Neural progenitor cell (in vitro differentiated cells): ENCODE data around the gene BAHD1. TPM values are rescaled to one million over a fixed set of nuclear protein-coding genes. Genes with fewer than 3 reads are reported as not detected.

Experiments
- DNase-seq: peaks from one replicate; pipeline ENCODE4 v3.0.0-alpha.2; 2016; ENCODE audit warnings: low spot score
- H2AFZ ChIP-seq: fragments of 200-600 bp; sonication (generic); replicated peaks from 2 replicates; pipeline ENCODE4 v1.6.1; 2016; ENCODE audit warnings: antibody characterized with exemption
- H3F3A ChIP-seq: fragments of 200-600 bp; sonication (generic); 2 replicates; pipeline ENCODE4 v1.6.1; 2016; ENCODE audit warnings: antibody characterized with exemption, low read depth
- H3K27ac ChIP-seq: fragments of 200-600 bp; sonication (generic); 2 replicates; pipeline ENCODE4 v1.5.1; 2016; ENCODE audit warnings: mild to moderate bottlenecking
- H3K27me3 ChIP-seq: fragments of 200-600 bp; sonication (generic); 2 replicates; pipeline ENCODE4 v1.6.1; 2016; ENCODE audit warnings: mild to moderate bottlenecking, moderate library complexity
- H3K36me3 ChIP-seq: fragments of 200-600 bp; sonication (generic); 2 replicates; pipeline ENCODE4 v1.5.1; 2016
- H3K4me1 ChIP-seq: fragments of 200-600 bp; sonication (generic); 2 replicates; pipeline ENCODE4 v1.6.1; 2016; ENCODE audit warnings: mixed run types
- H3K4me2 ChIP-seq: fragments of 200-600 bp; sonication (generic); 2 replicates; pipeline ENCODE4 v1.6.1; 2016
- H3K4me3 ChIP-seq: fragments of 200-600 bp; sonication (generic); 2 replicates; pipeline ENCODE4 v1.5.1; 2016
- H3K79me2 ChIP-seq: fragments of 200-600 bp; sonication (generic); 2 replicates; pipeline ENCODE4 v1.6.1; 2016; ENCODE audit warnings: low read depth
- H3K9ac ChIP-seq: fragments of 200-600 bp; sonication (generic); 2 replicates; pipeline ENCODE4 v1.6.1; 2016
- H3K9me3 ChIP-seq: fragments of 200-600 bp; sonication (generic); 2 replicates; pipeline ENCODE4 v1.5.1; 2016; ENCODE audit warnings: low read depth
- H4K20me1 ChIP-seq: fragments of 200-600 bp; sonication (generic); 2 replicates; pipeline ENCODE4 v1.6.1; 2016; ENCODE audit warnings: low read depth
- H3K27ac Mint-ChIP-seq: 3 replicates; pipeline ENCODE4 v1.8.0; 2021; ENCODE audit warnings: mixed read lengths
- H3K27me3 Mint-ChIP-seq: 2 replicates; pipeline ENCODE4 v1.8.0; 2022; ENCODE audit warnings: low read depth, mild to moderate bottlenecking, inconsistent platforms, moderate library complexity, mixed read lengths; ENCODE audit not compliant: insufficient read depth
- H3K36me3 Mint-ChIP-seq: 3 replicates; pipeline ENCODE4 v1.8.0; 2021; ENCODE audit warnings: mixed read lengths
- H3K4me1 Mint-ChIP-seq: 3 replicates; pipeline ENCODE4 v1.8.0; 2021; ENCODE audit warnings: mixed read lengths
- H3K4me3 Mint-ChIP-seq: 3 replicates; pipeline ENCODE4 v1.8.0; 2021; ENCODE audit warnings: mild to moderate bottlenecking, moderate library complexity, mixed read lengths
- H3K9me3 Mint-ChIP-seq: 3 replicates; pipeline ENCODE4 v1.8.0; 2020; ENCODE audit warnings: mixed read lengths
- CTCF ChIP-seq: fragments of 200-600 bp; sonication (generic); IDR thresholded peaks from 2 replicates; pipeline ENCODE4 v1.5.1; 2017; ENCODE audit warnings: antibody characterized with exemption, mild to moderate bottlenecking
- EZH2 ChIP-seq: fragments of 200-600 bp; sonication (generic); IDR thresholded peaks from 2 replicates; pipeline ENCODE4 v1.6.1; 2017; ENCODE audit warnings: antibody characterized with exemption, mild to moderate bottlenecking, moderate library complexity
- EZH2phosphoT487 ChIP-seq: fragments of 200-600 bp; sonication (generic); IDR thresholded peaks from 2 replicates; pipeline ENCODE4 v1.6.1; 2017; ENCODE audit warnings: antibody characterized with exemption
- total RNA-seq: library from RNA; depleted of rRNA; stranded (reverse); fragments of >200 nt; gene quantifications from 2 replicates; pipeline ENCODE4 v1.2.3, GENCODE V29; 2015; ENCODE audit warnings: low replicate concordance

Gene BAHD1
- total RNA-seq, 1 donor from 2014 or later = 5.8 TPM

GRCh38 chr15:40471105-40471807, 30.5 kb downstream of the BAHD1 start:
- no peak overlapping the region for H3K9ac ChIP-seq
- H3K4me3 Mint-ChIP-seq = peak overlapping the region; percentile 78
- H3K9me3 Mint-ChIP-seq = no peaks in the 10 kb centered on the region
- DNase-seq = peak; percentile 74
- peaks cover 12% of the 10 kb centered on the region for H3K79me2 ChIP-seq
- H2AFZ ChIP-seq = peak overlapping the region; percentile 57
- peaks cover 24% of the 10 kb centered on the region for H3K4me1 Mint-ChIP-seq
- H3K36me3 Mint-ChIP-seq = no peaks in the 10 kb centered on the region
- TF ChIP-seq EZH2phosphoT487 = no peak
- TF ChIP-seq CTCF = no peak
- TF ChIP-seq EZH2 = no peak
- H3F3A ChIP-seq = peaks cover 35% of the 10 kb centered on the region
- H3K4me3 ChIP-seq = peak overlapping the region; percentile 64
- no peak overlapping the region for H3K27ac Mint-ChIP-seq
- H4K20me1 ChIP-seq = peaks cover 7% of the 10 kb centered on the region
- H3K27me3 Mint-ChIP-seq = peaks cover 11% of the 10 kb centered on the region
- no peaks in the 10 kb centered on the region for H3K9me3 ChIP-seq
- H3K4me1 ChIP-seq = peaks cover 6% of the 10 kb centered on the region
- H3K27me3 ChIP-seq = peaks cover 9% of the 10 kb centered on the region
- no peak overlapping the region for H3K27ac ChIP-seq
- H3K4me2 ChIP-seq = peak overlapping the region; percentile 91
- no peaks in the 10 kb centered on the region for H3K36me3 ChIP-seq

GRCh38 chr15:40471808-40472150, 31.0 kb downstream of the BAHD1 start:
- H3K9me3 Mint-ChIP-seq = no peaks in the 10 kb centered on the region
- Histone ChIP-seq H3K4me1 (peaks cover 6% of the 10 kb centered on the region), H3K27me3 (peaks cover 9% of the 10 kb centered on the region), H2AFZ (peak overlapping the region; percentile 57), H3K4me2 (peak overlapping the region; percentile 91), H3K9ac (no peak overlapping the region), H3K27ac (no peak overlapping the region), H3K9me3 (no peaks in the 10 kb centered on the region), H4K20me1 (peaks cover 7% of the 10 kb centered on the region), H3F3A (peaks cover 35% of the 10 kb centered on the region), H3K4me3 (peak overlapping the region; percentile 64), H3K36me3 (no peaks in the 10 kb centered on the region), H3K79me2 (peaks cover 12% of the 10 kb centered on the region)
- TF ChIP-seq EZH2phosphoT487 (no peak), EZH2 (no peak), CTCF (no peak)
- H3K27me3 Mint-ChIP-seq = peaks cover 11% of the 10 kb centered on the region
- peaks cover 24% of the 10 kb centered on the region for H3K4me1 Mint-ChIP-seq
- H3K27ac Mint-ChIP-seq = no peak overlapping the region
- DNase-seq = peak; percentile 52
- H3K36me3 Mint-ChIP-seq = no peaks in the 10 kb centered on the region
- H3K4me3 Mint-ChIP-seq = peak overlapping the region; percentile 78

GRCh38 chr15:40472171-40472727, 31.5 kb downstream of the BAHD1 start:
- Histone ChIP-seq H3K27me3 (peaks cover 9% of the 10 kb centered on the region), H3F3A (peaks cover 35% of the 10 kb centered on the region), H3K9me3 (no peaks in the 10 kb centered on the region), H2AFZ (no peak overlapping the region), H3K4me3 (peak overlapping the region; percentile 64), H3K27ac (no peak overlapping the region), H3K36me3 (no peaks in the 10 kb centered on the region), H4K20me1 (peaks cover 7% of the 10 kb centered on the region), H3K4me1 (peaks cover 8% of the 10 kb centered on the region), H3K9ac (no peak overlapping the region), H3K4me2 (peak overlapping the region; percentile 91), H3K79me2 (peaks cover 12% of the 10 kb centered on the region)
- Mint-ChIP-seq H3K4me1 (peaks cover 25% of the 10 kb centered on the region), H3K27me3 (peaks cover 11% of the 10 kb centered on the region), H3K27ac (no peak overlapping the region), H3K36me3 (no peaks in the 10 kb centered on the region), H3K4me3 (peak overlapping the region; percentile 78), H3K9me3 (no peaks in the 10 kb centered on the region)
- no peak for DNase-seq
- no peak for TF ChIP-seq EZH2
- TF ChIP-seq CTCF = no peak
- no peak for TF ChIP-seq EZH2phosphoT487
